Endothelial cell of umbilical vein (primary cell): ENCODE measurements around the gene ELMO1.

Experiments used
- CTCF ChIP-seq, 2 donors: IDR thresholded peaks; 1 replicate in 1 of 2; 2 replicates in 1 of 2; pipeline ENCODE4 v1.5.1; 2011; ENCODE audit warnings: low read length in 2 of 2, mild to moderate bottlenecking in 2 of 2, moderate library complexity in 2 of 2, control low read depth in 1 of 2, inconsistent platforms in 1 of 2, low read depth in 1 of 2; ENCODE audit not compliant: insufficient read depth in 1 of 2; ENCODE audit errors: extremely low read depth in 1 of 2
- EZH2 ChIP-seq: IDR thresholded peaks from 2 replicates; pipeline ENCODE4 v1.6.1; 2012; ENCODE audit warnings: borderline replicate concordance, low read depth, mild to moderate bottlenecking, moderate library complexity, low read length, inconsistent platforms; ENCODE audit not compliant: severe bottlenecking
- FOS ChIP-seq: IDR thresholded peaks from 2 replicates; pipeline ENCODE4 v1.6.1; 2011; ENCODE audit warnings: mild to moderate bottlenecking, low read length, moderate library complexity, borderline replicate concordance; ENCODE audit not compliant: insufficient read depth
- JUN ChIP-seq: IDR thresholded peaks from 2 replicates; pipeline ENCODE4 v1.6.1; 2011; ENCODE audit warnings: borderline replicate concordance, low read depth; ENCODE audit not compliant: insufficient read length, insufficient read depth
- MAX ChIP-seq: IDR thresholded peaks from 2 replicates; pipeline ENCODE4 v1.6.1; 2011; ENCODE audit not compliant: insufficient read depth, insufficient read length
- MYC ChIP-seq: IDR thresholded peaks from one replicate; pipeline ENCODE4 v1.6.1; 2011; ENCODE audit warnings: mild to moderate bottlenecking, low read depth, low read length
- POLR2A ChIP-seq: IDR thresholded peaks from 2 replicates; pipeline ENCODE4 v1.6.1; 2012; ENCODE audit warnings: low read depth, mild to moderate bottlenecking, control low read depth, low read length
- POLR2AphosphoS5 ChIP-seq: IDR thresholded peaks from 2 replicates; pipeline ENCODE4 v1.6.1; 2012; ENCODE audit warnings: low read depth, mild to moderate bottlenecking, control low read depth, low read length, moderate library complexity; ENCODE audit not compliant: insufficient read depth

- TF ChIP-seq CTCF (IDR thresholded peaks at IDR 0.05; ENCODE audit: extremely low read depth in 1 of 2, insufficient read depth in 1 of 2, low read depth in 1 of 2, low read length in 2 of 2) = no peak
- TF ChIP-seq POLR2AphosphoS5 = no peak
- TF ChIP-seq MYC = no peak
- TF ChIP-seq MAX = no peak
- TF ChIP-seq POLR2A = no peak
- no peak for TF ChIP-seq EZH2
- TF ChIP-seq FOS = no peak
- no peak for TF ChIP-seq JUN
Measured at GRCh38 chr7:37209195-37209594, 239.5 kb downstream of the ELMO1 start.
